GM12878 (cell line): ENCODE results near the gene MYL12B. TPM values are rescaled to one million over a fixed set of nuclear protein-coding genes. Genes with fewer than 3 reads are reported as not detected.

Experiments
- ATAC-seq: fragments of 200-7000 bp; cut with Tn5 transposase; 3 replicates; pipeline ENCODE4 v1.9.1; 2020; ENCODE audit warnings: mild to moderate bottlenecking, moderate library complexity
- BruUV-seq: library from RNA; stranded (reverse); fragments of 400-500 nt; replicated peaks from 2 replicates; lab custom pipeline; 2021; lab: Mats Ljungman, UMichigan
- CTCF ChIA-PET: fragments of 300-600 bp; sonication (Branson Sonifier 250); formaldehyde crosslinking; extraction: SDS; loops from one replicate; lab custom pipeline; 2021; ENCODE audit warnings: inconsistent platforms; lab: Yijun Ruan, JAX
- POLR2A ChIA-PET: fragments of 350-600 bp; formaldehyde crosslinking; extraction: SDS; loops from one replicate; lab custom pipeline; 2021; ENCODE audit warnings: inconsistent platforms; lab: Charles Lee
- RAD21 ChIA-PET: fragments of 300-600 bp; sonication (Branson Sonifier 250); formaldehyde crosslinking; loops from one replicate; lab custom pipeline; 2023; ENCODE audit warnings: antibody characterized with exemption; ENCODE audit not compliant: unreplicated experiment; lab: Charles Lee
- SMC1A ChIA-PET: fragments of 300-600 bp; sonication (Branson Sonifier 250); formaldehyde crosslinking; loops from one replicate; lab custom pipeline; 2023; ENCODE audit not compliant: unreplicated experiment, uncharacterized antibody; lab: Charles Lee
- DNase-seq: peaks from one replicate; pipeline ENCODE4 v3.0.0-alpha.2; 2011; ENCODE audit warnings: low read depth, low spot score
- FAIRE-seq: peaks from 3 replicates; lab custom pipeline; 2011; peaks lifted over from hg19 to GRCh38; lab: Jason Lieb, UNC
- H2AFZ ChIP-seq: 2 replicates; pipeline ENCODE4 v1.6.0; 2011; ENCODE audit warnings: low read depth, low read length, control low read depth; ENCODE audit not compliant: control insufficient read depth
- H3K27ac ChIP-seq: 2 replicates; pipeline ENCODE4 v1.5.1; 2011; ENCODE audit warnings: control low read depth; ENCODE audit not compliant: control insufficient read depth, insufficient read depth
- H3K27me3 ChIP-seq, 2 experiments: replicated peaks in 1 of 2; 2 replicates each; pipeline versions ENCODE4 v1.6.0 to v1.6.1; 2011; ENCODE audit warnings: low read length in 1 of 2; ENCODE audit not compliant: control insufficient read depth in 2 of 2, insufficient read depth in 2 of 2
- H3K36me3 ChIP-seq, 2 experiments: 2 replicates each; pipeline ENCODE4 v1.5.1; 2011; ENCODE audit warnings: low read length in 1 of 2; ENCODE audit not compliant: control insufficient read depth in 2 of 2, insufficient read depth in 2 of 2
- H3K4me1 ChIP-seq: 2 replicates; pipeline ENCODE4 v1.6.1; 2011; ENCODE audit warnings: mild to moderate bottlenecking, low read length, moderate library complexity, mixed read lengths; ENCODE audit not compliant: control insufficient read depth, insufficient read depth
- H3K4me2 ChIP-seq: 2 replicates; pipeline ENCODE4 v1.6.0; 2011; ENCODE audit warnings: control low read depth; ENCODE audit not compliant: control insufficient read depth, insufficient read depth
- H3K4me3 ChIP-seq: fragments of 200-600 bp; sonication (generic); 2 replicates; pipeline ENCODE4 v1.5.1; 2016
- H3K79me2 ChIP-seq: 2 replicates; pipeline ENCODE4 v1.6.0; 2011; ENCODE audit warnings: low read length; ENCODE audit not compliant: control insufficient read depth, insufficient read depth
- H3K9ac ChIP-seq: 2 replicates; pipeline ENCODE4 v1.8.0; 2011; ENCODE audit warnings: low read length, control low read depth, mixed read lengths; ENCODE audit not compliant: control insufficient read depth, insufficient read depth
- H3K9me3 ChIP-seq: replicated peaks from 3 replicates; pipeline ENCODE4 v1.5.1; 2011; ENCODE audit warnings: mild to moderate bottlenecking, low read length; ENCODE audit not compliant: control insufficient read depth, insufficient read depth
- H4K20me1 ChIP-seq: 2 replicates; pipeline ENCODE4 v1.6.0; 2011; ENCODE audit not compliant: control insufficient read depth, insufficient read depth
- ATF7 ChIP-seq: fragments of 450-650 bp; IDR thresholded peaks from 2 replicates; pipeline ENCODE4 v1.6.1; 2016; ENCODE audit warnings: low read depth, mild to moderate bottlenecking
- ETV6 ChIP-seq, 2 experiments: fragments of 450-650 bp in 1 of 2; IDR thresholded peaks in 1 of 2; conservative IDR thresholded peaks in 1 of 2; 2 replicates each; pipeline ENCODE4 v1.6.1; 2014; ENCODE audit warnings: antibody characterized with exemption in 1 of 2, borderline replicate concordance in 1 of 2, low read depth in 1 of 2, mild to moderate bottlenecking in 1 of 2, moderate library complexity in 1 of 2
- POLR2AphosphoS5 ChIP-seq: IDR thresholded peaks from 2 replicates; pipeline ENCODE4 v1.6.1; 2011; ENCODE audit warnings: mild to moderate bottlenecking, low read length, inconsistent platforms
- SUPT20H ChIP-seq: IDR thresholded peaks from 2 replicates; pipeline ENCODE4 v1.6.1; 2011; ENCODE audit warnings: low read depth, mild to moderate bottlenecking, low read length, moderate library complexity, borderline replicate concordance; ENCODE audit not compliant: control insufficient read depth
- ZNF24 ChIP-seq: fragments of 450-650 bp; IDR thresholded peaks from 2 replicates; pipeline ENCODE4 v1.6.1; 2017; ENCODE audit warnings: antibody characterized with exemption, mild to moderate bottlenecking
- WGBS: methylation state at CpG from one replicate; pipeline ENCODE4 v1.1.6; 2016; ENCODE audit warnings: low lambda C conversion rate; ENCODE audit not compliant: insufficient replicate concordance, insufficient coverage; ENCODE audit errors: missing lambda C conversion rate; 5-methylcytosine and 5-hydroxymethylcytosine counted together
- in situ Hi-C: fragments of 300-500 bp; cut with MboI; formaldehyde crosslinking; loops from 9 replicates; pipeline ENCODE4 v1.14.3; 2018; ENCODE audit warnings: mixed read lengths
- intact Hi-C: fragments of 100-400 bp; cut with micrococcal nuclease; formaldehyde crosslinking; loops from one replicate; pipeline ENCODE4 v1.14.2; 2022; ENCODE audit not compliant: unreplicated experiment
- polyA plus RNA-seq, 11 experiments: library from polyadenylated mRNA; depleted of rRNA in 4 of 11; unstranded in 6 of 11; stranded (reverse) in 5 of 11; fragments of >200 nt; fragmentation: Nextera tagmentation in 4 of 11; fragmentation: Illumina TruSeq in 1 of 11; extraction: Ambion mirVana in 4 of 11; extraction: Trizol in 1 of 11; gene quantifications; 1 replicate in 1 of 11; 2 replicates in 10 of 11; pipeline versions ENCODE4 v1.2.1 to v1.2.3, GENCODE V29; 2011 to 2016; ENCODE audit warnings: inconsistent platforms in 2 of 11, missing spikeins in 2 of 11, low read depth in 1 of 11
- total RNA-seq, 4 experiments: library from RNA; depleted of rRNA in 3 of 4; stranded (reverse); fragments of >200 nt in 3 of 4; fragmentation: Illumina TruSeq in 1 of 4; extraction: Trizol in 1 of 4; gene quantifications; 2 replicates each; pipeline versions ENCODE4 v1.2.1 to v1.2.3, GENCODE V29; 2013 to 2021
- TF ChIP-seq, protein P1 (sequence below): fragments of 450-650 bp; formaldehyde crosslinking; IDR thresholded peaks from 2 replicates; pipeline ENCODE4 v1.5.0; 2022; ENCODE audit warnings: mild to moderate bottlenecking, missing genetic modification characterization
- TF ChIP-seq, protein P2 (sequence below): IDR thresholded peaks from 2 replicates; pipeline ENCODE4 v1.6.1; 2012; ENCODE audit warnings: low read depth, low read length, improper control_type of control experiment

MYL12B gene
- total and polyA plus RNA-seq, 10 of the 15 experiments (the other 5 are each of a cell fraction or from before 2014, with no cell fraction given), result 179 to 739 (median 400) TPM

DNA sequence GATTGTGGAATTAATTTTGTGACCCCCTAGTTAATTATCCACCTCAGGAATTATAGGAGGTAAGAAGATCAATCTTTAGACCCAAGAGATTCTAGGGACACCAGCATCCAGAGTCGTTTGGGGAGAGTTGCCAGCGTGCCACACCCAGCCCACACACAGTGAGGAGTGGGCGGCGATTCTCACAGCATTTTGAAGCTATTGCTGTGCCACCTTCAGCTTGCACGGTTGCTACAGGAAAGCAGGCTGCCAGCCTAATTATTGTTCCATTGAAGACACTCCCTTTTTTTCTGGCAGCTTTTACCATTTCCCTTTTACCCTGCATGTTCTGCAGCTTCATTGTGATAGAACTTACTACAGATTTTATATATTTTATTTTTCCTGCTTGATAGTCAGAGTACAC is 27.5 kb upstream of the MYL12B start (continued):
- TF ChIP-seq ZNF24, result no peak
- no peak for TF ChIP-seq SUPT20H
- no peak for TF ChIP-seq ETV6 (conservative IDR thresholded peaks at IDR 0.05 in 1 of 2, IDR thresholded peaks at IDR 0.05 in 1 of 2; ENCODE audit: borderline replicate concordance in 1 of 2, low read depth in 1 of 2)
- TF ChIP-seq, all 136 proteins: peak for 0

DNA sequence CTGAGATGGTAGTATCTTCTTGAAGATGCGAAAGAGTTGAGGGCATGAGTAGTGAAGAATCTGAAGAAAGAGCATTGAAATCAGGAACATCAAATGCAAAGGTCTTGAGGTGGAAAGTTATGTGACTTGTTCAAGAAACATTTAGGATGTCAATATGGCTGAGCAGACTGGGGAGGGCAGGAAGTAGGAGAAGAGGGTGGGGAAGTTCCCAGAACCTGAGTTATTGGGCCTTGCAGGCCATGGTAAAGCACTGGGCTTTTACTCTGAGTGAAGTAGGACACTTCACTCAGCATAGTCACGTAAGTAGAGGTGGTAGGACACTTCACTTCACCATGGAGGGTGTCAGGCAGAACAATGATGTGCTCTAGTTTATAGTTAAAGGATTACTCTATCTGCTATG is 26.1 kb upstream of the MYL12B start:
- intact Hi-C loops (no loop called here), in situ Hi-C loops (no loop called here)
- Histone ChIP-seq H3K27ac (no peak overlapping the region), H3K79me2 (no peaks in the 10 kb centered on the region), H3K4me3 (no peak overlapping the region), H3K36me3 (no peaks in the 10 kb centered on the region), H3K9me3 (no peaks in the 10 kb centered on the region; the same call in 2 of the 3 replicates), H4K20me1 (no peaks in the 10 kb centered on the region), H3K4me2 (no peak overlapping the region), H3K27me3 (no peaks in the 10 kb centered on the region), H3K9ac (no peak overlapping the region), H3K4me1 (no peaks in the 10 kb centered on the region), H2AFZ (no peak overlapping the region)
- 66% methylated on average over 2 of the region's 2 CpGs for WGBS
- BruUV-seq, result no TSS peak
- FAIRE-seq, result no peak
- ChIA-PET POLR2A (no interaction called here), RAD21 (no interaction called here), SMC1A (interaction anchor here (1.3 kb wide), 1 partner anchor 15 kb away, joined by 5 read pairs; no protein-coding TSS in a partner anchor), CTCF (no interaction called here)
- no peak for DNase-seq
- TF ChIP-seq POLR2AphosphoS5 (no peak), ATF7 (no peak)
- no peak for ATAC-seq

DNA sequence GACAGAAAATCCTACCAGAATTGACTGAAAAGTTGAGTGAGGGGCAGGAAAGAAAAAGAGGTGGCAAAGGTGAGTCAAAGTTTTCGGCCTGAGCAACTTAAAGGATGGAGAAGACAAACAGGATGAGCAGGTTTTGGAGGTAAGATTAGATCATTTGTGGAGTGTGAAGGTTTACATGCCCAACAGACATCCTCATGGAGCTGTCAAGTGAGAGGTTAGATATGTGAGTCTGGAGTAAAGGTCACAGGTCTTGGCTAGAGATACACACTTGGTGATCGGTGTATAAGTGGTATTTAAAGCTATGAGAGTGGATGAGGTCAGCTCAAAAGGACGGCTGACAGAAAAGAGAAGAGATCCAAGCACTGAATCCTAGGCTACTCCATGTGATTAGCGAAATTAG is 25.5 kb upstream of the MYL12B start:
- Histone ChIP-seq H3K9ac (no peak overlapping the region), H3K27ac (no peak overlapping the region), H3K9me3 (peaks cover 5% of the 10 kb centered on the region; the same call in 2 of the 3 replicates), H3K27me3 (no peaks in the 10 kb centered on the region), H3K36me3 (no peaks in the 10 kb centered on the region; a peak in 1 of 4 replicates), H3K4me3 (no peak overlapping the region), H3K4me1 (no peaks in the 10 kb centered on the region), H2AFZ (no peak overlapping the region), H3K79me2 (no peaks in the 10 kb centered on the region), H4K20me1 (no peaks in the 10 kb centered on the region), H3K4me2 (no peak overlapping the region)
- ChIA-PET SMC1A (no interaction called here), RAD21 (no interaction called here), CTCF (no interaction called here), POLR2A (no interaction called here)
- FAIRE-seq (no peak), ATAC-seq (no peak), DNase-seq (no peak)
- intact Hi-C loops (no loop called here), in situ Hi-C loops (no loop called here)
- no TSS peak for BruUV-seq
- TF ChIP-seq, protein P1, sequence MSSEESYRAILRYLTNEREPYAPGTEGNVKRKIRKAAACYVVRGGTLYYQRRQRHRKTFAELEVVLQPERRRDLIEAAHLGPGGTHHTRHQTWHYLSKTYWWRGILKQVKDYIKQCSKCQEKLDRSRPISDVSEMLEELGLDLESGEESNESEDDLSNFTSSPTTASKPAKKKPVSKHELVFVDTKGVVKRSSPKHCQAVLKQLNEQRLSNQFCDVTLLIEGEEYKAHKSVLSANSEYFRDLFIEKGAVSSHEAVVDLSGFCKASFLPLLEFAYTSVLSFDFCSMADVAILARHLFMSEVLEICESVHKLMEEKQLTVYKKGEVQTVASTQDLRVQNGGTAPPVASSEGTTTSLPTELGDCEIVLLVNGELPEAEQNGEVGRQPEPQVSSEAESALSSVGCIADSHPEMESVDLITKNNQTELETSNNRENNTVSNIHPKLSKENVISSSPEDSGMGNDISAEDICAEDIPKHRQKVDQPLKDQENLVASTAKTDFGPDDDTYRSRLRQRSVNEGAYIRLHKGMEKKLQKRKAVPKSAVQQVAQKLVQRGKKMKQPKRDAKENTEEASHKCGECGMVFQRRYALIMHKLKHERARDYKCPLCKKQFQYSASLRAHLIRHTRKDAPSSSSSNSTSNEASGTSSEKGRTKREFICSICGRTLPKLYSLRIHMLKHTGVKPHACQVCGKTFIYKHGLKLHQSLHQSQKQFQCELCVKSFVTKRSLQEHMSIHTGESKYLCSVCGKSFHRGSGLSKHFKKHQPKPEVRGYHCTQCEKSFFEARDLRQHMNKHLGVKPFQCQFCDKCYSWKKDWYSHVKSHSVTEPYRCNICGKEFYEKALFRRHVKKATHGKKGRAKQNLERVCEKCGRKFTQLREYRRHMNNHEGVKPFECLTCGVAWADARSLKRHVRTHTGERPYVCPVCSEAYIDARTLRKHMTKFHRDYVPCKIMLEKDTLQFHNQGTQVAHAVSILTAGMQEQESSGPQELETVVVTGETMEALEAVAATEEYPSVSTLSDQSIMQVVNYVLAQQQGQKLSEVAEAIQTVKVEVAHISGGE (CRISPR knock-in tag), result no peak
- TF ChIP-seq, protein P2, sequence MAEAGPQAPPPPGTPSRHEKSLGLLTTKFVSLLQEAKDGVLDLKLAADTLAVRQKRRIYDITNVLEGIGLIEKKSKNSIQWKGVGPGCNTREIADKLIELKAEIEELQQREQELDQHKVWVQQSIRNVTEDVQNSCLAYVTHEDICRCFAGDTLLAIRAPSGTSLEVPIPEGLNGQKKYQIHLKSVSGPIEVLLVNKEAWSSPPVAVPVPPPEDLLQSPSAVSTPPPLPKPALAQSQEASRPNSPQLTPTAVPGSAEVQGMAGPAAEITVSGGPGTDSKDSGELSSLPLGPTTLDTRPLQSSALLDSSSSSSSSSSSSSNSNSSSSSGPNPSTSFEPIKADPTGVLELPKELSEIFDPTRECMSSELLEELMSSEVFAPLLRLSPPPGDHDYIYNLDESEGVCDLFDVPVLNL, result no peak
- WGBS, result 72% methylated on average over 4 of the region's 4 CpGs
